Spinal cord (tissue), 10 donors: ENCODE measurements around the gene BBS9. TPM values are rescaled to one million over a fixed set of nuclear protein-coding genes. Genes with fewer than 3 reads are reported as not detected.

Source experiments
- DNase-seq, 6 donors: peaks; one replicate each; pipeline versions ENCODE4 v3.0.0 to v3.0.0-alpha.2; 2013 to 2015; ENCODE audit warnings: low spot score in 6 of 6, low read depth in 4 of 6
- H3K27ac ChIP-seq: one replicate; pipeline ENCODE4 v1.5.1; 2013; ENCODE audit warnings: low read depth, low read length, control low read depth
- H3K27me3 ChIP-seq: one replicate; pipeline ENCODE4 v1.6.1; 2013; ENCODE audit warnings: low read length; ENCODE audit not compliant: control insufficient read depth, insufficient read depth
- H3K36me3 ChIP-seq: one replicate; pipeline ENCODE4 v1.6.1; 2013; ENCODE audit warnings: low read length; ENCODE audit not compliant: control insufficient read depth, insufficient read depth
- H3K4me1 ChIP-seq: one replicate; pipeline ENCODE4 v1.6.1; 2013; ENCODE audit warnings: low read length; ENCODE audit not compliant: control insufficient read depth, insufficient read depth
- H3K4me3 ChIP-seq: one replicate; pipeline ENCODE4 v1.5.1; 2013; ENCODE audit warnings: low read depth, low read length, control low read depth
- H3K9me3 ChIP-seq: one replicate; pipeline ENCODE4 v1.6.1; 2013; ENCODE audit warnings: low read length; ENCODE audit not compliant: control insufficient read depth, insufficient read depth
- WGBS: methylation state at CpG from one replicate; pipeline ENCODE4 v1.1.5; 2013; ENCODE audit warnings: missing lambda C conversion rate; ENCODE audit not compliant: insufficient coverage; 5-methylcytosine and 5-hydroxymethylcytosine counted together
- polyA plus RNA-seq, 2 donors: library from polyadenylated mRNA; unstranded; fragments of 120-200 nt; gene quantifications; one replicate each; pipeline ENCODE4 v1.2.1, GENCODE V29; 2013; ENCODE audit not compliant: insufficient read length in 2 of 2
- total RNA-seq, 2 donors: library from RNA; depleted of rRNA in 1 of 2; stranded (reverse); fragments of 120-200 nt in 1 of 2; fragments of >200 nt in 1 of 2; gene quantifications; one replicate each; pipeline versions ENCODE4 v1.2.3 to v1.2.4, GENCODE V29; 2013 to 2014
- donor health status: healthy.

The BBS9 gene
- total and polyA plus RNA-seq, 4 donors: 19.3 to 67.8 (median 28.9) TPM

DNA sequence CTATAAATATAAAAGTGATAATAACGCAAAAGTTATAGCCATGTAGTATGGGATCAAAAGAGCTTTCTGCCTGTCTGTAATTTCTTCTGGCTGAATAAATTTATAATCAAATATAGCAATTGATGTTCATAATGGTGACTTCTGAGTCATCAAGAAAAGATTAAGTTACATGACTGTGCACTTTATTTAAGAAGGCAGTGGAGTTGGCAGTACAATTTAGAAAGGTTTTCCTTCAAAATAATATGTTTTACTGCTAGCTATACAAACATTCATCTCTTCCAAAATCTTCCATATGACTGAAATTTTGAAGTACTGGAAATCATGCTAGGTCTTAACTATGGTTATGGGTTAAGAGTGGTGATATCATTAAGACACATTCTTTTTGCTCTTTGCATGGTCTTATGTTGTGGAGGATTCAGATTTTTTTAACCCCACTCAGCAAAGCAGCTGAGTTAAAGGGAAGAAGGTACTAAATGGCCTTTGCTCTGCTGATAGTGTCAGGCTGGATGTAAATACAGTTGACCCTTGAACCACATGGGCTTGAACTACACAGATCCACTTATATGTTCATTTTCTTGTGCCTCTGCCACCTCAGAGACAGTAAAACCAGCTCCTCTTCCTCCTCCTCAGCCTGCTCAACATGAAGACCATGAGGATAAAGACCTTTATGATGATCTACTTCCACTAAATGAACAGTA is 323.6 kb downstream of the BBS9 start:
- DNase-seq: no peak
- WGBS: no CpG with 5 or more reads among the region's 1 CpG

DNA sequence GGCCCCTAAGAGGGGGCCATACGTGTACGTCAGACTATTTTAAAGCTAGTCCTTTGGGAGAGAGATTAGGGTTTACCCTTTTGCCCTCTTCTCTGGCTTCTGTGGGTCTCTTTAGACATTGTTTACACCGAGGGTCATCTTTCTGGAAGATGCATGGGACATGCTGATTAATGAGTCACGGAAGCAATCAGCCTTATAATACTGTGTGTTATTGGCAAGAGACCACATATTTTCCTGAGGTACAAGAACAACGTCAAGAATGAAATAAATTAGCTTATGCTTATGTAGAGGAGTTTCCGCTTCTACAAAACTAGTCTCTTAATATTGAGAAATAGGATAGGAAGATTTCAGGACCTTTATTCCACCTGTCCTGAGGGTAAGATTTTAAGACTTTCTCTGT is 327.7 kb downstream of the BBS9 start:
- Histone ChIP-seq H3K27ac (no peak overlapping the region), H3K36me3 (no peaks in the 10 kb centered on the region), H3K9me3 (no peaks in the 10 kb centered on the region), H3K27me3 (no peaks in the 10 kb centered on the region), H3K4me3 (no peak overlapping the region), H3K4me1 (no peaks in the 10 kb centered on the region)
- 18% methylated on average over 3 of the region's 6 CpGs for WGBS
- DNase-seq: no peak

More for the DNA sequence above, 323.6 kb downstream of the BBS9 start:
- no peaks in the 10 kb centered on the region for H3K4me1 ChIP-seq
- no peaks in the 10 kb centered on the region for H3K9me3 ChIP-seq
- no peaks in the 10 kb centered on the region for H3K27me3 ChIP-seq
- H3K4me3 ChIP-seq: no peak overlapping the region
- H3K27ac ChIP-seq: no peak overlapping the region
- H3K36me3 ChIP-seq: no peaks in the 10 kb centered on the region

DNA sequence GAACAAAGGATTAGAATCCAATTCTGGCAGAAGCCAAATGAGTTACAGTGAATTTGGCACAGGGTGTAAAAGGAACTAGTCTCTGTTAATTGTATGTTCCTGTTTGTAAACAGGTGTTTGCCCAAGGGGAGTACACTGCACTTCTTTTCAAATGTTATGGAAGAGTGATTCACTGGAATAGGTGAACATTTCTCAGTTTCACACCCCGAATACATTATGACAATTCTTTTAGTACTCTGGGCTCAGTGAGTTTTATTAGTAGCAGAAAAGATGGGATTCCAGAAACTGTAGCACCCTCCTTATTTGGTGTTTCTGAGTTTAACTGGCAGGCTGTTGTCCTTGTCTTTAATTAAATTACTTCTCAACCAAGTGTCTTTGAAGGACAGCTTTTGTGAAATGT is 329.2 kb downstream of the BBS9 start:
- Histone ChIP-seq H3K27me3 (no peaks in the 10 kb centered on the region), H3K4me1 (no peaks in the 10 kb centered on the region), H3K4me3 (no peak overlapping the region), H3K9me3 (no peaks in the 10 kb centered on the region), H3K36me3 (no peaks in the 10 kb centered on the region), H3K27ac (no peak overlapping the region)
- no CpG with 5 or more reads among the region's 1 CpG for WGBS
- DNase-seq: peak in 2 of 6 donors; percentile 19 to 72

DNA sequence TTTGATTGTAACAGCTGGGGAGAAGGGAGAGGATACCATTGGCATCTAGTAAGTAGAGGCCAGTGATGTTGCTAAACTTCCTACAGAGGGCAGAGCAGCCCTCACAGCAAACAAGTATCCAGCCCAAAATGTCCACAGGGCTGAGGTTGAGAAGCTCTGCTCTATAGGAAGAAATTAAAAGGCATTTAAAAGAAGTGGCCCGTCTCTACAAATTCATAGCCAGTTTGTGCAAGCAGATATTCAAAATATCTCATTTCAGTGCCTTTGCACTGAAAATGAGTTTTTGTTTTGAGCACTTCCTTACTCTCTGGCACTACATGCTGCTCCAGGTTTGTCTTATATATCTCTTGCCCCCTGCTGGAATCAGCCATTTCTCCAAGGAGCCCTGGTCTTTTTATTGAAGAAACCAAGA is 330.0 kb downstream of the BBS9 start:
- H3K9me3 ChIP-seq: no peaks in the 10 kb centered on the region

DNA sequence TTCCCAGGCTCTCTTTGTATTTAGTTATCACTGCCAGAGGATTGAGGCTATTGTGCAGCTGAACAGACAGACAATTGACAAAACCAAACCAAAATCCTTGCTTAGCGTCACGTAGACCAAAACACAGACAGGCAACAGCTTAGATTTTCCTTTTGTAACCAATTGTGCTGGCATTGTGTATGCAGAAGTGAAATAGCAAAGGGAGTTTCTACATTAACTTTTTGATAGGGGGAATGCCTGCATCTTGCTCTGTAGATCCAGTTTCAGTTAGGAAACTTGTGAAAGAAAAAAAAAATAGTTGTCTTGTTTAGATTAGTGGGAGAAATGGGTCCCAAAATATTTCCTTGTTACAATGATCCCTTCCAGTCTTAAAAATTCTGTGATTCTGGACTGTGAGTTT is 333.8 kb downstream of the BBS9 start:
- no peak overlapping the region for H3K27ac ChIP-seq
- no peak overlapping the region for H3K4me3 ChIP-seq
- no CpG with 5 or more reads among the region's 2 CpGs for WGBS
- no peak for DNase-seq
- no peaks in the 10 kb centered on the region for H3K4me1 ChIP-seq
- no peaks in the 10 kb centered on the region for H3K9me3 ChIP-seq
- H3K36me3 ChIP-seq: no peaks in the 10 kb centered on the region
- no peaks in the 10 kb centered on the region for H3K27me3 ChIP-seq

More for the DNA sequence above, 330.0 kb downstream of the BBS9 start:
- Histone ChIP-seq H3K27me3 (no peaks in the 10 kb centered on the region), H3K36me3 (no peaks in the 10 kb centered on the region), H3K4me3 (no peak overlapping the region), H3K27ac (no peak overlapping the region), H3K4me1 (no peaks in the 10 kb centered on the region)
- peak in 2 of 6 donors; percentile 51 to 62 for DNase-seq
- 60% methylated on average over 1 of the region's 1 CpG for WGBS

DNA sequence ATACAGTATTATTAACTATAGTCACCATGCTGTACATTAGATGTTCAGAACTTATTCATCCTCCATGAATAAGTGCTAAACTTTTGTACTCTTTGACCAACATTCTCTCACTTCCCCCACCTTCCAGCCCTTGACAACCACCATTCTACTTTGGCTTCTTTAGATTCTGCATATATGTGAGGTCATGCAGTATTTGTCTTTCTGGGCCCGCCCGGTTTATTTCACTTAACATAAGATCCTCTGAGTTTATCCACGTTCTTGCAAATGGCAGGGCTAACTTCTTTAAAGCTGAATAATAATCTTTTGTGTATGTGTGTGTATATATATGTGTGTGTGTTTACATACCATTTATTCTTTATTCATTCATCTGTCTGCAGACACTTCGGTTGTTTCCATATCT is 336.8 kb downstream of the BBS9 start:
- Histone ChIP-seq H3K27me3 (no peaks in the 10 kb centered on the region), H3K4me1 (no peaks in the 10 kb centered on the region), H3K36me3 (no peaks in the 10 kb centered on the region), H3K27ac (no peak overlapping the region), H3K9me3 (no peaks in the 10 kb centered on the region), H3K4me3 (no peak overlapping the region)
- no CpG with 5 or more reads among the region's 4 CpGs for WGBS
- DNase-seq: no peak

DNA sequence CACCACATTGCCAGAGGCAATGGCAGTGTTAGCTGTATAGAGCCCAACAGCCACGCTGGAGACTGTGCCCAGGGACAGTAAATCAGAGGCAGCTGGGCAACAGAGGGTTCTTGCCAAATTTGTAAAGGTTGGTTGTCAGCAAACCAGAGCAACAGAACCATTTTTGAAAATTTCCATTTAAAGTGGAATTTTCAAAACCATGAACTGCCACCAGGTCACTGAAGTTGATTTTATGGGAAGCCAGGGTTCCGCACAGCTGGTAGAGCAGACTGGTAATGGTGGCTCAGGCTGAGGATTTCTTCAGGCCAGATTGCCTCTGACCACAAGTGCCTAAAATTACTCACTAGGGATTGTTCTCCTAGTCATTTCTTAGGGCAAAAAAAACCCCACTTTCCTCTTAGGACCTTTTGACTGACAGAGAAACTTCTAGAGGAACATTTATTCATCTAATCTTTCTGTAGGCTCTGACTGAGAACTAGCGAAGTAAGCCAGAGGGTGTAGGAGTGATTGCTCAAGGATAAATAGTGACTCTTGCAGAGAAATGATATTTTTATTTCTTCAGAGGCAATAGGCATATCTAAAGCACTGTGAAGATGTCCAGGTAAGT is 342.4 kb downstream of the BBS9 start:
- DNase-seq: peak in 1 of 6 donors; percentile 15
- Histone ChIP-seq H3K4me3 (no peak overlapping the region), H3K4me1 (no peaks in the 10 kb centered on the region), H3K9me3 (no peaks in the 10 kb centered on the region), H3K36me3 (no peaks in the 10 kb centered on the region), H3K27me3 (no peaks in the 10 kb centered on the region), H3K27ac (no peak overlapping the region)
- WGBS: 100% methylated on average over 1 of the region's 3 CpGs

DNA sequence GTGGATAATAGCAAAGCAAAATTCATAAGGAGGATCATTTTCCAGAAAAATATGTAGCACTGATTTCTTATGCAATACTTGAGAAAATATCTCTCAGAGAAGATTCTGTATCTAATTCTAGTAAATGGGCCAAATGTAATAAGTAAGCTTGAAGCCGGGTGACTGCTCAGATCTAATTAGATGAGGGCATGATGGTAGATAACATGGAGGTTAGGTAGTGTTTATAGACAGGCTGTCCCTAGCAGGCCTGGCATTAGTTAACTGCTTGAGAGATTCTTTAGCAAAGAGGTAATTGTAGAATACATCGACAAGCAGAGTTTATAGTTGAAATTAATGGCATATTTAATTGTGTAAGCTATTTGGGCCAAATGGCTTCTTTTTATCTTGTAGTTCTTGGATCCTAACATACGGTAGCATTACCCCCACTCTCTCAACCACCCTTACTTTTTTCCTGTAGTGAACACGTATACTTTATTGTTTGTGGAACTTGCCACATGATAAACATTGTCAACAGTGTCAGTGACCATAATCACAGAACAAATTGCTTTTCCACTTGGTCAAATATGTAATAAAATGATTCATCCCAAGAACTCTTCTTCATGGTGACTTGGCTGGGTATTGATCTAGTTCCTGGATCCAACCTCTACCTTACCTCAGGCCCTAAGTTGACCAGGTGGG is 343.1 kb downstream of the BBS9 start:
- no peaks in the 10 kb centered on the region for H3K4me1 ChIP-seq
- no peak overlapping the region for H3K4me3 ChIP-seq
- H3K27me3 ChIP-seq: no peaks in the 10 kb centered on the region
- DNase-seq: no peak
- WGBS: 95% methylated on average over 2 of the region's 4 CpGs
- no peaks in the 10 kb centered on the region for H3K36me3 ChIP-seq
- no peak overlapping the region for H3K27ac ChIP-seq
- H3K9me3 ChIP-seq: no peaks in the 10 kb centered on the region

DNA sequence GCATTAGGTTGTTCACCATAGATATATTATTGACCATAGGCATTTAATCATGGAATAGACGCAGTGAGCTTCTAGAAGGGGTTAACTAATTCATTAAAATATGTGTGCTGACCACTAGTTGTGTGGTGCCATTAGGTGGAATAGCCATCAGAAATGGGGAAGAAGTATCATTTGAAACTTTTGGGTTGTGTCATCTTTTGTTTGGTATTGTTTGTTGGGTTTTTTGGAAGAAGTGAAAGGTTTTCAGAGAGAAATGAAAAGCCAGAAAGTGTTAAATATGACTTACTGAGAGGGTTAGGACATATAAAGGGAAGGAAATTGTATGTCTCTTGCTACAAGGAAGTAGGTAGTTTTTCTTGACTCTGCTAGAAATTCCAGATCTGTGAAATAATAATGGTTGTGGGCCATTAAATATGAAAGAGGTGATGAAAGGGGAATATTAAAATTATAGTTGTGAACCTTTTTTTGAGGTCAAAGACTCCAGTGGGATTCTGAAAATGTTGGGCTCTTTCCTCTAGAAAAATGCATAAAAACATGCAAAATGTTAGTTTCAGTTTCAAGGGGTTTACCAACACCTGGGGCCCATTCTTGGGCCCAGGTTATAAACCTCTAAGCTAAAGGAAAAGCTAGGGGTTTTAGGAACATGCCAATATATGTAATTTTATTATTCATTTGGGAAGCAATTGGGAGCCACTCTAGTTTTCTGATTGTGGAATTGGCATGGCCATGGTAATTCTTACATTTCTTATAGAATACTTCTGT is 348.5 kb downstream of the BBS9 start:
- Histone ChIP-seq H3K27me3 (no peaks in the 10 kb centered on the region), H3K36me3 (no peaks in the 10 kb centered on the region), H3K27ac (no peak overlapping the region), H3K4me3 (no peak overlapping the region), H3K9me3 (peaks cover 1% of the 10 kb centered on the region), H3K4me1 (no peaks in the 10 kb centered on the region)
- DNase-seq: no peak
- 100% methylated on average over 1 of the region's 1 CpG for WGBS
